Upper lobe of left lung (tissue), 4 donors: ENCODE measurements around the gene RPL27.

Experiments used
- EP300 ChIP-seq, 4 donors: sonication (generic); formaldehyde crosslinking; IDR thresholded peaks; one replicate each; pipeline ENCODE4 v1.5.1; 2017; ENCODE audit warnings: antibody characterized with exemption in 4 of 4, control low read depth in 2 of 4
- POLR2AphosphoS5 ChIP-seq, 2 donors: sonication (generic); formaldehyde crosslinking; IDR thresholded peaks; one replicate each; pipeline ENCODE4 v1.5.1; 2017; ENCODE audit warnings: antibody characterized with exemption in 2 of 2
- TF ChIP-seq, protein P1 (sequence below), 6 experiments: fragments of 450-650 bp in 4 of 6; fragments of 200-600 bp in 2 of 6; sonication (generic) in 2 of 6; IDR thresholded peaks; one replicate each; pipeline ENCODE4 v1.5.1; 2016 to 2019; ENCODE audit warnings: antibody characterized with exemption in 6 of 6

DNA sequence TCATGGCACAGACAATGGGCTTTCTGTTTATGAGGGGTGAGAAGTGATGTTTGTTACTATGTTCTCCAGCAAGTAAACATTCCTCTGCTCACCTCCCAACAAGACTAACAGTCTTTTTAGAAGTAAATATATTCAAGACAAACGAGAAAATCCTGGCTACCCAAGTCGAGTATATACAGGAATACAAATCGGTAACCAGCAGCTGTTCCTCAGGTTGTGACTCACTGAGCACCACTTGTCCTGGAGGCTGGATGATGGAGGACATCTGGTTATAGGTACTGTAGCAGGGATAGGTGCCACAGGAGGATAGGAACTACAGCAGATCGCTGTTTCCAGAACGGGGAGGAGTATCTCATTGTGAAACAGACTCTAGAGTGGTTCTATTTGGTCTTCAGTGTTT, 5.3 kb upstream of the RPL27 start:
- TF ChIP-seq, protein P1, sequence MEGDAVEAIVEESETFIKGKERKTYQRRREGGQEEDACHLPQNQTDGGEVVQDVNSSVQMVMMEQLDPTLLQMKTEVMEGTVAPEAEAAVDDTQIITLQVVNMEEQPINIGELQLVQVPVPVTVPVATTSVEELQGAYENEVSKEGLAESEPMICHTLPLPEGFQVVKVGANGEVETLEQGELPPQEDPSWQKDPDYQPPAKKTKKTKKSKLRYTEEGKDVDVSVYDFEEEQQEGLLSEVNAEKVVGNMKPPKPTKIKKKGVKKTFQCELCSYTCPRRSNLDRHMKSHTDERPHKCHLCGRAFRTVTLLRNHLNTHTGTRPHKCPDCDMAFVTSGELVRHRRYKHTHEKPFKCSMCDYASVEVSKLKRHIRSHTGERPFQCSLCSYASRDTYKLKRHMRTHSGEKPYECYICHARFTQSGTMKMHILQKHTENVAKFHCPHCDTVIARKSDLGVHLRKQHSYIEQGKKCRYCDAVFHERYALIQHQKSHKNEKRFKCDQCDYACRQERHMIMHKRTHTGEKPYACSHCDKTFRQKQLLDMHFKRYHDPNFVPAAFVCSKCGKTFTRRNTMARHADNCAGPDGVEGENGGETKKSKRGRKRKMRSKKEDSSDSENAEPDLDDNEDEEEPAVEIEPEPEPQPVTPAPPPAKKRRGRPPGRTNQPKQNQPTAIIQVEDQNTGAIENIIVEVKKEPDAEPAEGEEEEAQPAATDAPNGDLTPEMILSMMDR (IDR thresholded peaks at IDR 0.05), result no peak
- TF ChIP-seq POLR2AphosphoS5 (IDR thresholded peaks at IDR 0.05) (no peak), EP300 (IDR thresholded peaks at IDR 0.05) (no peak)
